Subcutaneous abdominal adipose tissue (tissue), 5 donors: ENCODE data around the gene KCNC4.

Source experiments
- H3K27ac ChIP-seq: one replicate; pipeline ENCODE4 v1.7.0; 2013; ENCODE audit warnings: low read depth, mild to moderate bottlenecking, inconsistent platforms, low read length, moderate library complexity
- H3K27me3 ChIP-seq, 5 donors: one replicate each; pipeline ENCODE4 v1.7.0; 2013; ENCODE audit warnings: low read length in 5 of 5, inconsistent platforms in 1 of 5; ENCODE audit not compliant: control insufficient read depth in 5 of 5, insufficient read depth in 4 of 5
- H3K36me3 ChIP-seq, 5 donors: one replicate each; pipeline ENCODE4 v1.7.0; 2013; ENCODE audit warnings: low read length in 5 of 5; ENCODE audit not compliant: control insufficient read depth in 5 of 5, insufficient read depth in 5 of 5
- H3K4me1 ChIP-seq, 5 donors: one replicate each; pipeline ENCODE4 v1.7.0; 2013; ENCODE audit warnings: low read length in 5 of 5, mild to moderate bottlenecking in 3 of 5, moderate library complexity in 1 of 5; ENCODE audit not compliant: control insufficient read depth in 5 of 5, insufficient read depth in 5 of 5
- H3K4me3 ChIP-seq, 5 donors: one replicate each; pipeline ENCODE4 v1.7.0; 2013; ENCODE audit warnings: low read length in 5 of 5, low read depth in 1 of 5
- H3K9ac ChIP-seq, 5 donors: one replicate each; pipeline ENCODE4 v1.7.0; 2013; ENCODE audit warnings: low read length in 5 of 5, mild to moderate bottlenecking in 4 of 5, moderate library complexity in 3 of 5
- H3K9me3 ChIP-seq, 5 donors: one replicate each; pipeline ENCODE4 v1.7.0; 2013; ENCODE audit warnings: low read length in 5 of 5; ENCODE audit not compliant: control insufficient read depth in 5 of 5
- donor health status: healthy.
- donor health status: healthy.
- donor health status: healthy.
- donor health status: healthy.
- donor health status: healthy.

Gene KCNC4

DNA sequence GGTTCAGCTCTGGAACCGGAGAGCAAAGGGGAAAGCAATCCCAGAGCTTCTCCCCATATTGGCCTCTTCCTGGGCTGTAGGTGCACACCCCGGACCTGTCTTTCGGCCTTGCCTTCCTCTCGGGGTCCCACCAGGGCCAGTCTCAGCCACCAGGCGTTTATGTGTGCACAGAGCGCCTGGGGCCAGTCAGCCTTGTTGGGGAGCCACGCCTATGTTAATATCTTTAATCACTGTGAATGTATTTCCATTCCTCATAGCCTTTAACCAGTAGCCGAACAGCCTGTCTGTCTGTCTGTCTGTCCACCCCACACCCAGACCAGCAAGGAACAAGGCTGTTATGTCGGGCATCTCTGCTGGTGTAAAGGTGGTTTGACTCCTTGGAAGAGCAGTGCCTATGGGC is 18.8 kb downstream of the KCNC4 start:
- Histone ChIP-seq H3K27ac (no peak overlapping the region), H3K4me1 (no peaks in the 10 kb centered on the region), H3K36me3 (peaks cover 0 to 89% (median 41%) of the 10 kb centered on the region in 5 donors), H3K9me3 (peaks cover 0 to 10% (median 5%) of the 10 kb centered on the region in 5 donors), H3K27me3 (peaks cover 0 to 3% (median 0%) of the 10 kb centered on the region in 5 donors), H3K4me3 (no peak overlapping the region), H3K9ac (no peak overlapping the region)

DNA sequence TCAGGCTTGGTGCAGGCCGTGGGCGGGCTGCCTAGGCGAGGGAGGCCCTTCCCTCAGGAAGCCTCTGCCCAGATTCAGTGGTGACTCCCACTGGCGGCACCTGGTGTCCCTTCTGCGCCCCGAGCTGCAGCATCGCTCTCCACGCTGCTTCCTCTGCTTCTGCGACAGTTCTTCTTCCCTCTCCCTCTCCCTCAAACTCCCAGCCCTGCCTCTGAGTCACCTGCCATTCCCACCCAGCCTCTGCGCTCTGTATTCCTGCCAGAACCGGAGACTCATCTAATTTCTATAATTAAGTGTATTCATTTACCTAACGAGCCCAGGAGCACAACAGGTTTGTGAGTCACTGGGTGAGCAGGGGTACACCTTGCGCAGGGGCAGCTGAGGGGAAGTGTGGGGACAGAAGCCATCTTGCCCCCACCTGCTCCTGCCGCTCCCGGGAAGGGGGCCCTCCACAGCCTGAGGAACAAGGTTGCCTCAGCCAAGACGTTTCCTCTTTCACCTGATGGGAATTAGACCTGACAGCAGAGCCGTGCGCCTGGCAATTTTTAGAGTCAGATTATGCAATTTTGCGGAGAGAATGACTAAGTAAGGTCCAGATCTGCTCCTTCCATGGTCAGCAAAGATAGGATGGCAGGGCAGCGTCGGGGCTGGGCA is 19.4 kb downstream of the KCNC4 start:
- Histone ChIP-seq H3K4me3 (no peak overlapping the region), H3K4me1 (no peaks in the 10 kb centered on the region), H3K9ac (no peak overlapping the region), H3K27ac (no peak overlapping the region), H3K9me3 (peaks cover 0 to 10% (median 5%) of the 10 kb centered on the region in 5 donors), H3K36me3 (peaks cover 0 to 86% (median 42%) of the 10 kb centered on the region in 5 donors), H3K27me3 (peaks cover 0 to 3% (median 0%) of the 10 kb centered on the region in 5 donors)

GRCh38 chr1:110230381-110231199 is 20.5 kb downstream of the KCNC4 start:
- H3K27ac ChIP-seq = no peak overlapping the region
- H3K4me3 ChIP-seq = no peak overlapping the region
- peaks cover 0 to 10% (median 5%) of the 10 kb centered on the region in 5 donors for H3K9me3 ChIP-seq
- no peak overlapping the region for H3K9ac ChIP-seq
- H3K4me1 ChIP-seq = peaks cover 0 to 11% (median 0%) of the 10 kb centered on the region in 5 donors
- peaks cover 0 to 77% (median 42%) of the 10 kb centered on the region in 5 donors for H3K36me3 ChIP-seq
- peaks cover 0 to 3% (median 0%) of the 10 kb centered on the region in 5 donors for H3K27me3 ChIP-seq

DNA sequence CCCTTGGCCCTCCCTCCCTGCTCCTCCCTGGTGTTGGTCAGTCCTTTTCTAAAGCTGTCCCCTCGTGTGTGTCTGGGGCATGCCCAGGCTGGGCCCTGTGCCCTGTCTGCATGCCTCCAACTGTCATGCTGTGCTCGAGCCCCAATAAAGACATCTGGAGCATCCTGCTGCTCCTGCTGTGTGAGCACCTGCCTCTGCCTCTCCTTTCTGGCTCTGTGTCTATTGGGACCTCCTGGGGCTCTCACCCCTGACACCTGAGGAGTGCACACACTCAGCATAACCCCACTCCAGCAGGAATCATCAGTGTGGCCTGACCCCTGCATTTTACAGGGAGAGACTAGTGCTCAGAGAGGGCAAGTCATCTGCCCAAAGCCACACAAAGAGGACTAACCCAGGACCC is 23.7 kb downstream of the KCNC4 start:
- peaks cover 0 to 10% (median 5%) of the 10 kb centered on the region in 5 donors for H3K9me3 ChIP-seq
- H3K36me3 ChIP-seq = peaks cover 0 to 46% (median 25%) of the 10 kb centered on the region in 5 donors
- no peak overlapping the region for H3K27ac ChIP-seq
- peaks cover 0 to 17% (median 0%) of the 10 kb centered on the region in 5 donors for H3K4me1 ChIP-seq
- peaks cover 0 to 3% (median 0%) of the 10 kb centered on the region in 5 donors for H3K27me3 ChIP-seq
- no peak overlapping the region for H3K4me3 ChIP-seq
- no peak overlapping the region for H3K9ac ChIP-seq

GRCh38 chr1:110234691-110235090 is 24.6 kb downstream of the KCNC4 start:
- Histone ChIP-seq H3K27me3 (peaks cover 0 to 3% (median 0%) of the 10 kb centered on the region in 5 donors), H3K36me3 (peaks cover 0 to 38% (median 22%) of the 10 kb centered on the region in 5 donors), H3K4me1 (peaks cover 0 to 25% (median 6%) of the 10 kb centered on the region in 5 donors), H3K4me3 (no peak overlapping the region), H3K9me3 (peaks cover 0 to 10% (median 5%) of the 10 kb centered on the region in 5 donors), H3K27ac (no peak overlapping the region), H3K9ac (no peak overlapping the region)

DNA sequence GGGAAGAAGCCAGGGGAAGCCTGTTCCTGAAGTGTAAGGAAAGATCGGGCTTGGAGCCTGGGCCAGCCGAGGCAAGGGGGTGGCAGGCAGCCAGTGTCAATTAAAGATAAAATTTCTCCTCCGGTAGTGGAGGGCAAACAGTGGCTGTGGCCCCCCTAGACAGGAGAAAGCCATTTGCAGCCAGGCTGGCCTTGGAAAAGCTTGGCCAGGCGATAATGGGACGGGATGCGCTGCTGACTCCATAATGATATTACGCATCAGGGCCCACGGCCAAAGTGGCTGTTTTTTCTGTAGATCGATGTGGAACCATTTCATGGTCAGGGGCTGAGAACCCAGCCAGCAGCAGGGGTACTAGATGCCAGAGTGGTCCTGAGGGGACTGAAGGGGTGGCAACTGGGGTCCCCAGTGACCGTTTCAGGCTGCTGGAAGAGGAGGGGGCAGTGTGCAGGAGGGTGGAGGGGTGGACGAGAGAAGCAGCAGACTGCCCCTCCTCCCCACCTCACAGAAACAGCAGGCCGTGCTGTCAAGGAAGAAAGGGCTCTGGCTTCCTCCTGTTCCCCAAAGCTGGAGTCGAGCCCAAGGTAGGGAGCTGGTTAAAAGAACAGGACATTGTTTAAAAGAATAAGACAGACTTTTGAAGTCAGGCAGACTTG is 25.2 kb downstream of the KCNC4 start:
- peaks cover 0 to 3% (median 0%) of the 10 kb centered on the region in 5 donors for H3K27me3 ChIP-seq
- no peak overlapping the region for H3K27ac ChIP-seq
- H3K4me1 ChIP-seq = peaks cover 0 to 31% (median 9%) of the 10 kb centered on the region in 5 donors
- peaks cover 0 to 34% (median 21%) of the 10 kb centered on the region in 5 donors for H3K36me3 ChIP-seq
- no peak overlapping the region for H3K4me3 ChIP-seq
- no peak overlapping the region for H3K9ac ChIP-seq
- peaks cover 0 to 10% (median 5%) of the 10 kb centered on the region in 5 donors for H3K9me3 ChIP-seq

GRCh38 chr1:110235834-110236682 is 25.9 kb downstream of the KCNC4 start:
- Histone ChIP-seq H3K36me3 (peaks cover 0 to 28% (median 18%) of the 10 kb centered on the region in 5 donors), H3K9ac (no peak overlapping the region), H3K27me3 (peaks cover 0 to 3% (median 0%) of the 10 kb centered on the region in 5 donors), H3K9me3 (peaks cover 0 to 10% (median 5%) of the 10 kb centered on the region in 5 donors), H3K4me3 (no peak overlapping the region), H3K4me1 (peaks cover 0 to 32% (median 9%) of the 10 kb centered on the region in 5 donors), H3K27ac (no peak overlapping the region)

- peaks cover 0 to 4% (median 3%) of the 10 kb centered on the region in 5 donors for H3K9me3 ChIP-seq
- no peak overlapping the region for H3K4me3 ChIP-seq
- H3K9ac ChIP-seq = no peak overlapping the region
- no peak overlapping the region for H3K27ac ChIP-seq
- no peaks in the 10 kb centered on the region for H3K27me3 ChIP-seq
- H3K36me3 ChIP-seq = peaks cover 0 to 15% (median 8%) of the 10 kb centered on the region in 5 donors
- H3K4me1 ChIP-seq = peaks cover 0 to 32% (median 9%) of the 10 kb centered on the region in 5 donors
Measured at GRCh38 chr1:110237386-110238152, 27.5 kb downstream of the KCNC4 start.
